HG02759 (cell line): ENCODE data around the gene OSBPL10.

ENCODE experiments used
- ATAC-seq: cut with Tn5 transposase; IDR thresholded peaks from one replicate; pipeline ENCODE4 v1.9.1; 2021; ENCODE audit warnings: mild to moderate bottlenecking, moderate library complexity; ENCODE audit not compliant: unreplicated experiment

Gene OSBPL10

DNA sequence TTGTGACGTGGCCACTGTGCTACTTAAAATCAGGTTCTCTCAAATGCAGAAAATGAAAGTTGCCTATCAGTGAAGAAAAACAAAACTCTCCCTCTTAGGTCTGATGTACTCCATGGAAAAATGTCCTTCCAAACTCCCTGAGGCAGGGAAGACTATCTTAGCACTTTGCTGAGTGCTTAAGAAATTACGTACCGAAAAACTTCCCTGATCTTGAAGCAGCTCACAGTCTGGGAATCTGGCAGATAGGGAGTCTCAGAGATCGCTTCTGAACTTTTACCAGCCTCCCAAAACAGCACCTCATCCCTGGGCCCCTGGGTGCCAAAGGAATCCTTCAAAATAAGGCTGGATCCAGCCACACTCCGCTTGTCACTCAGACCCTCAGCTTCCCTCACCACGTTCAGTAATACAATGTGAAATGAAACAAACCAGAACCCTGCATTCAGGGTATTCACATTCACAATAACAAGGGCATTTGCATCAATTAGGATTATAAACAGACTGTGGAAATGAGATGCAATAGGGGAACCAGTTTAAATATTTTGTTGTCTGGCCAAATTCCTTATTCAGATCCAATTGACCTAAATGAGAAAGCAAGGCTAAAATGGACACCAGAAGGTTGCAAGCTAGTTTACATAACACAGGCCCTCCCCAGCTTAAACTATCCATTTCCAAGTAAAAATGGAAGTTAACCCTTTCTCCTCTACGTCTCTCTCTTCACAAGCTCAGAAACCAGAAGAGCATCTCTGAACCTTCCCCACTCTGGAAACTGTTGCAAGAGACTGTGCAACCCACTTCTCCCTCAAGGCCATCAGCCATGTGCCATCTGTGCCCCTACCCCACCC lies 20.9 kb downstream of the OSBPL10 start:
- ATAC-seq = peak; percentile 42

DNA sequence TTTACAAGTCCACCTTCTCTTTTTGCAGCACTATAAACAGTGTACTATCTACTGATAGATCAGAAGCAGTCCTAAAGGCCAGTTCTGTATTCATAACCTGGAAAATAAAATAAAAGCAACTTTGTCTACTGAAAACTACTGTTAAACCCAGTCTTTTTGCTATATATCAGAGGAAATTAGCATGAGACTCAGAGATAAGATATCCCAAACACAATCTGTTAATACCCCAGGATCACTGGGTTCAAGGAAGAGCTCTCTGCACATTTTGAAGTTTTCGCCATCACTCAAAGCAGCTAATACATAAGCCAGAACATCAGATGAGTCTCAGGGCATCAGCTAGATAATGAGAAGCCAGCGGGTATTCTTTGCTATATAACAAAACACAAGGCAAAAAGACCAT lies 21.8 kb downstream of the OSBPL10 start:
- ATAC-seq = no peak

DNA sequence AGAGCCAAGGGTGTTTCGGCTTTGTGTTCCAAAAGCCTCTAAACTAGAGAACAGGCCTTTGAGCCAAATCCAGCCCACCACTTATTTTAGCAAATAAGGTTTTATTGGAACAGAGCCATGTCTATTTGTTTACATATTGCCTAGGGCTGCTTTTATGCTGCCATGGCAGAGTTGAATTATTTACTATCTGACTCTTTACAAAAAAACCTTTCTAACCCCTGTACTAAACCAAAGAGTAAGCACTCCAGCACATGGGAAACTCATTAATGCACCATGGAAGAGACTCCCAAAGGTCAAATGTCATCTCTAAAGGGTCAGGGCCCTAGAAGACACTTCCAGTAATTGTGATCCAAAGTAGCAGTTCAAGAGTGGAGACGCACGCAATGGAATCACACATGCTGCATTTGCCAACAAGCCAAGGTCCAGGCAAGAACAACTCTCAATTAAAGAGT lies 22.3 kb downstream of the OSBPL10 start:
- ATAC-seq = no peak

DNA sequence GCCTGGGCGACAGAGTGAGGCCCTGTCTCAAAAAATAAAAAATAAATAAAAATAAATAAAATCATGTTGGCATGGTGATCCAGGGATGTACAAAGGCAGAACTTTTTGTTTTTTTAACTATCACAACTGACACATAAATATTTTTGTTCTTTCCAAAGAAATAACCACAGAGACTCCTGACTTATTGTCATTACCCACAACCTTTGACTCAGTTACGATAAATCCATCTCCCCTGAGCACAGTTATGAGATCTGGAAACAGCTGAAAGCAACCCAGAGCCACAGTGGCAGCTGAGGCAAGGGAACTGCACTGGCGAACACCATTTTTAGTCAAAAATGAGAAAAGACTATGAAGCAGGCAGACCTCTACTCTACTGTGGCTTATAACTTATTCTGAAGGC lies 24.0 kb downstream of the OSBPL10 start:
- no peak for ATAC-seq

DNA sequence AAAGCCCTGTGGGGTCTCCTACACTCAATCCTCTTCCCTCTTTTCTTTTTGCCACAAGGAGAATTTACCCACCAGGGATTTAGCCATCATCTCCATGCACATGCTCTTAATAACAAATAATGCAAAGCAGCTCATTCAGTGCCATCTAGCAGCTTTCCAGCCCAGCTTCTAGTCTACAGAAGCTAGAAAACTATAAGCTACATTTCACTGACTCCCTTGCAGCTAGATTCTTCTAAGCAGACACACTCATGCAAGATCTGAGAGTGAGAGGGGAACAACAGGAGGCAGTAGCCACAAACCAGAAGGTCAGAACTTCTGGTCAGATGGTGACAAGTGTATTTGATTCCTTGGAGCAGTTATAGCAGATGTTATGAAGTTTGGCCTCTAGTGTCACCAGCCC lies 25.5 kb downstream of the OSBPL10 start:
- no peak for ATAC-seq

DNA sequence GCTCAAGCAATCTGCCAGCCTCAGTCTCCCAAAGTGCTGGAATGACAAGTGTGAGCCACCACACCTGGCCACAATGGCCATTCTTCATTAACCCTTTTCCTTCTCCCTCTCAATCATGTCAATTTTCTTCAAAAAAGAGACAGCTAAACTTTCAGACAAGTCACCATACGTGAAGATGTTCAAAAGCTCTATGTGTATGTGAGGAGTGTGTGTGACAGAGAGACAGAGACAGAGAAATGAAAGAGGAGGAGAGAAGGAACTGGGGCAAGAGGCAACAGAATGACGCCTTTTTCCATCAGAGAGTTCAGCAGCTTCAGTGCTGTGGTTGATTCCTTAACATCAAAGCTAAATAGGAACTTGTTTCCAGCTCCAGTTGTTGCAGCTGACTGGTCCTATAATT lies 27.4 kb downstream of the OSBPL10 start:
- no peak for ATAC-seq

DNA sequence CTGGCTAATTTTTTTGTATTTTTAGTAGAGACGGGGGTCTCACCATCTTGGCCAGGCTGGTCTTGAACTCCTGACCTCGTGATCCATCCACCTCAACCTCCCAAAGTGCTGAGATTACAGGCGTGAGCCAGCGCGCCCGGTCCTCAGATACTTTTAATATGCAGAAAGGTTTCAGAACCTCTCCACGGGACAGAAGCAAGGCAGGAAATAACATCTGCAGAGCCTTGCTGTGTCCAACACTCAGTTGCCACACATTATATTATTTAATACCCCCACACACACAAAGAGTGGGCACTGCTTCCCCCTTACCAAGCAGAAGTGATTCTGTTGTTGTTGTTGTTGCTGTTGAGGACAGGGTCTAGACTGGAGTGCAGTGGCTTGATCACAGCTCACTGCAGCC lies 28.0 kb downstream of the OSBPL10 start:
- ATAC-seq = no peak

DNA sequence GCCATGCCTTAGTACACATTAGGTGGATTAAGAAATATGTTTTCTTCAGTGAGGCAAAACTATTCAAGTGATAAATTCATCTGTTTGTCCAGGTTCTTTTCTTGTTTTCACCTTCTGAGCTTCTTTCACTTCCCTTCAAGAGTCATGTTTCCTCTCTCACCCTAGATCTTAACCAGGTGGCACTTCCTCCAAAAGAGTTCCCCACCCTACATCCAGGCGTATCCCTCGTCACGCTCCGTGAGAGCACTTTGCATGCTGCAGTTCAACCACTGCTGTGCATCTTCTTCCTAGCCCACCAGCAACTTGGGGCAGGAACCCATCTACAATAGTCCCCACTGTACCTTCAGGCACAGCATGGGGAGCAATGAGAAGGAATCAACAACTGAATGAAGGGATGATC lies 28.9 kb downstream of the OSBPL10 start:
- peak; percentile 87 for ATAC-seq

DNA sequence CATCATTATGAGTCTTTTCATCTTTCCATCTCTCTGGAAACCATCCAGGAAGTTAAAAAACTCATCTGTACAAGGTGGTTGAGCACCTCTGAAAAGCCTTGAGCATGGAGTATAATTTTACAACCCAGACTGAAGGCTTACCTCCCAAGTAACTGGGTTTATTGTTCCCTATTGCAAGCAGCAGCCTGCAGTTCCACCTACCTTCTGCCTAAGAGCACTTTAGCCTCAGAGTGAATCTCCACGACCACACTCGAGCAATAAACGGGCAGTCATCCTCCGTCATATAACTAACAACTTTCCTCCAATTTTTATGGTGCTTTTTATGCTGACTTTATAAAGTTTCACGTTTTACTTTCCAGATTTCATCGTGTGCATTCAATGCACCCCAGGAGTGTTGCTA lies 32.8 kb downstream of the OSBPL10 start:
- ATAC-seq = no peak

DNA sequence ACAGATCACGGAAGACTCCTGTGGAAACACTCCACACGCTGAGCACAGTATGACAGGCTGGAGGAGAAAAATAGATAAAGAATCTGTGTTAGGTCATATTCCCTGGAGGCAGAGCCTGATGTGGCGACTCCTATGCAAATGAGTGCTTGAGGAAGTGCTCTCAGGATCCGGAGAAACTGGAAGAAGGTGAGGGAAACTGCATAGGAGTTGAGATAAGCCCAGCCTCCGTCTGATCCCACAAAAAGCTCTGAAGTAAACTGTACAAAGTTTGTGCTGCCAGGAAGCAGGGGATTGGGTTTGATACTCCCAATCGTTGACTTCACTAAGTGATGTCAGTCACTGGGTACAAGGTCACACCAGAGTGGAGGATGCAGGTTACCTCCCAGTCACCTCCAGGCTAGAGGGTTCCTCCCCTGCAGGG lies 33.4 kb downstream of the OSBPL10 start:
- ATAC-seq = no peak

DNA sequence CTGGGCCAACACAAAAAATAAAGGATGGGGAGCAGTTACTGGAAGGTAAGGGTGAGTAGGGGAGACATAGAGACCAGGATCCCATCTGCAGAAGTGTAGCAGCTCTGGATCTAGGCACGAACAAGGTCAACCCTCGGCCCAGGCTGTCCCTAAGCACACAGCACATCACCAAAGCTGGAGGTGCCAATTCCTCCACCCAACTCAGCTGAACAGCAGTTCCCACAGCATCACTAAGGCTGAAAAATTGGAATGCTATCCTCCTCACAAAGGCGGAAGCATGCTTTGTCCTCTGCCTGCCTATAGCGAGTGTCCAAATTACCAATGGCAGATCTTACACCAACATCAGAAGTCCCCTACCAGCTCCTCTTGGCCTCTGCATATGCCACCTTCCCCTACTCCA lies 33.9 kb downstream of the OSBPL10 start:
- ATAC-seq = no peak

DNA sequence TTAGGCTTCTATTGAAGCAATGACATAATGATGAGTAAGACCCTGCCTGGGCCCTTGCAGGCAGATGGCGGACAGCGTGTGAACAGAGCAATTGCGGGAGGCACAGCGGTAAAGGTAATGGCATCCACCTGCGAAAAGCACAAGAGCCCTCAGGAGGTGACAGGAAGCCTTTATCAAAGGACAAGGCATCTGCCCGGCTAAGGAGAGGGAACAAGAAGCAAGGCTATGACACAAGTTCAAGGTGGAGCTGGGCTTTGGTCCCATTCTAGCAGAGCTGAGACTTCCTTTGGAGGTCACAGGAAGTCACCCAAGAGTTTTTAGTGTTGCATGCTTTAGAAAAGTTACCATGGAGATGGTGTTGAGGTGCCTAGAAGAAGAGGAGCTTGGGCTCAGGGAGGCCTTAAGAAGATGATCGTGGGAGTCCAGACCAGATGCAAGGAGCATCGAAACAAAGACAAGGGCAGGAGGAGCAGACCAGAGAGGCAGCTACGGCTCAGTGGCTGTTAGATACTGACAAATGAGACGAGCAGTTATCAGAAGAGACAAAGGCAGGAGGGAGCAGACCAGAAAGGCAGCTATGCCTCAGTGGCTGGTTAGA lies 34.5 kb downstream of the OSBPL10 start:
- ATAC-seq = no peak

DNA sequence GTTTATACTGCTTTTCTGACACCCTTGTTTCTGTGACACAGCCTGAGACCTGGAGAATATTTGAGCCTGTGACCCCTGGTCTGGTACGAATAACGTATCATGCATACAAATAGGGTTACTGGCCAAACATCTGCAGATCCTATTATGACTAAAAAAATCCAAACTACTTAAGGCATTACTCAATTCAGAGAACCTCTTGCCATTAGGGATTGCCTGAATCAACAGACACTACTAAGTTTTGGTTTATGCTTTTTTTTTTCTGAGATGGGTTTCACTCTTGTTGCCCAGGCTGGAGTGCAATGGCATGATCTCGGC lies 35.4 kb downstream of the OSBPL10 start:
- peak; percentile 5 for ATAC-seq

DNA sequence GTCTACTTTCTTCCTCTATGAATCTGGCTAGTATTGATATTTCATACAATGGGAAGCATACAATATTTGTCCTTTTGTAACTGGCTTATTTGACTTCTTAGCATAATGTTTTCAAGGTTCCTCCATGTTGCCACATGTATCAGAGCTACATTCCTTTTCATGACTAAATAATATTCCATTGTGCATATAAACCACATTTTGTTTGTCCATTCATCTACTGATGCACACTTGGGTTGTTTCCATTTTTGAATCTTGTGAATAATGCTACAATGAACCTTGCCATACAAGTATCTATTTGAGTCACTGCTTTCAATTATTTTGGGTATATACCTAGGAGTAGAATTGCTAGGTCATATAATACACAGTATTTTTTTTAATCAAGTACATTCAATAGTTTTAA lies 38.0 kb downstream of the OSBPL10 start:
- ATAC-seq = no peak

DNA sequence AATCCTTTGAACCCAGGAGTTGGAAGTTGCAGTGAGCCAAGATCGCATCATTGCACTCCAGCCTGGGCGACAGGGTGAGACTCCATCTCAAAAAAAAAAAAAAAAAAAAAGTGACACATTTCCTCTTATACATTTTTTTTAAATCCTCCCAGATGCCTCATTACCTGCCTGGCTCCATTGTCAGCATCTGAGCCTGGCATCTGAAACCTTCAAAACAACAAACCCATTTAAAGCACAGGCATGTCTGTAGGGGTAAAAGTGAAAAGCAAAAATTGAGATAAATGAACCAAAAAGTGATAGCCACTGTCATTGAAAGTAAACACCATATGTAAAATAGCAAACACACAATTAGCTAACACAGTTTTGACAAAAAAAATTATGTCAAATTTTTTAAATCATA lies 38.6 kb downstream of the OSBPL10 start:
- no peak for ATAC-seq

DNA sequence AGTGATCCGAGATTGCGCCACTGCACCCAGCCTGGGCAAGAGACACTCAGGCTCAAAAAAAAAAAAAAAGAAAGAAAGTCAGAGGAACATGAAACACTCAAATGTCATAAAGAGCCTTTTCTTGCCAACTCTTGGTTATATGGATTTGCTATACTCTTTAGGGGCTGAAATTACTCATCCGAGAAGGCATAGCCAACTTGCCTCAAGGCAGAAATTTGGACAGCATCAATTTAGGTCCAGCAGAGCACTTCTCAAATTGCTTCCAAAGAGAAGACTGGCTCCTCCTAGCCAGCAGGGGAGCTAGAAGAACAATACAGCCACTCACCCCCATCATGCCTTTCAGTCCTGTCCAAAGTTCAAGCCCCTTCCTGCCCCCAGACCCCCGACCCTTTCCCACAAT lies 43.8 kb downstream of the OSBPL10 start:
- no peak for ATAC-seq

DNA sequence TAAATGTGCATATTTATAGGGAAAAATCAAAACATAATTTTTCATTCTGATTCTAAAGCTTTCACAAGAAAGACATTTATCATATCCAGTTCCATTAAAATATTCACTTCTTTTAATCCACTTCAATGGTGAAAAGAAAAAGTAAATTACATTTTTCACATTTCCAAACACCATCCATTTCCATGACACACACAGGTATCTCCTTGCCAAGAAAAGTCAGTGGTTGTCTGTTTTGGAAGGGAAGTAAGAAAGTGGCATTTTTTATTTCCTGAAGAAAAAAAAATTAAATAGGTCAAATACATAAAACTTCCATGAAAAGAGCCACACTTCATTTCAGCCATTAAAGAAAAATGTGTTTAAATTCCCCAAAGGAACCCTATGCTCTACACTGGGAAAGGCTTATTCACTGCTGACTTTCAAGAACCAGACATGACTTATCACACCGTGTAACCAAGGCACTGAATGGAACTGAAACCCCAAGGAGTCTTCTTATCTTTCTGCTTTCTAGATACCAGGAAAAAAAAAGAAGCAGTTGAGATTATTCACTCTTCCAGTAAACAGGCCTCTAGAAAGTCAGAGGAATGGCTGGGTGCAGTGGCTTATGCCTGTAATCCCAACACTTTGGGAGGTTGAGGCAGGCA lies 44.5 kb downstream of the OSBPL10 start:
- ATAC-seq = no peak

DNA sequence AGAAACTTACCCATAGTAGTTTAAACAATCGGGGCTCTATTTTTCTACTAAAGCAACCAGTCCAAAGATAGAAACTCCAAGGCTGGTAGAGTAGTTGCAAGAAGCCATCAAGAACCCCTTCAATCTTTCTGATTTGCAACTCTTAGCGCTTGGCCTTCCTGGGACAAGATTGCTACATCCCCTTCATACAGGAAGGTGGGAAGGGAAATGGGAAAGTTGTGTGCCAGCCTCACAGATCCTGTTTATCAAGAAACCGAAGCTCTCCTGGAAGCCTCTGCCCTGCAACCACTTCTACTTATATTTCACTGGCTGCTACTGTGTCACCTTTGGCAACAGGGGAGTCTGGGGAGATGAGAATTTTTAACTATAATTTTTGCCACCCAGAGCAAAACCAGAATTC lies 46.2 kb downstream of the OSBPL10 start:
- no peak for ATAC-seq

DNA sequence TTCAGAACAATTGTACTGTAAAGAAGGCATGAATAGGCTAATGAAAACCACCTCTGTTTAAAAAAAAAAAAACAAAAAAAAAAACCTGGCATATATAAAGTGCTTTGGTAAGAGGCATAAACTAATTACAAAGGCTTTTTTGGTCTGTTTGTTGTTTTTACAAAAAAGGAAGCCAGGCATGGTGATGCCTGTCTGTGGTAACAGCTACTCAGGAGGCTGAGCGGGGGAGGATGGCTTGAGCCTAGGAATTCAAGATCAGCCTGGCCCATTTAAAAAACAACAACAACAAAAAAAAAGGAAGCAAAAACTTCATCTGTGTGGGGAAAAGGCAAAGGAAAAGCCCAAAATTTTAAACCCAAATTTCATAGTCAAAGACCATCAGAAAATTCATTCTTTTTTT lies 47.0 kb downstream of the OSBPL10 start:
- ATAC-seq = no peak

DNA sequence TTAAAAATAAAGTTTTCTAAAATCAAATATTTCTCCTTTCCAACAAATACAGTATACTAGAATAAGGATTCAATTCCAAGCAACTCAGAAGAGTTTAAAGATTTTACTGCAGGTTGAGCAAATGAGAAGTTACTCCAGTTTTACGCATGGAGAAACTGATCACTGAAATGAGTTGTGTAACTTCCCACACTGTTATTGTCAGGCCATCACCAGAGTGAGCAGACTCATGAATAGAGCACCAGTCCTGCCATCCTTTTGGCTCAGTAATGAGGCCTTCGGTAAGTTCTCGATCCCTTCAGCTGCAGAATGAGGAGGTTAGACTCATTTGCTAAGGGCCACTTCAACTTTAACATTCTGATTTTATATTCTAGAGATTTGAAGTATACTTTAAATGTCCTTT lies 48.1 kb downstream of the OSBPL10 start:
- no peak for ATAC-seq

DNA sequence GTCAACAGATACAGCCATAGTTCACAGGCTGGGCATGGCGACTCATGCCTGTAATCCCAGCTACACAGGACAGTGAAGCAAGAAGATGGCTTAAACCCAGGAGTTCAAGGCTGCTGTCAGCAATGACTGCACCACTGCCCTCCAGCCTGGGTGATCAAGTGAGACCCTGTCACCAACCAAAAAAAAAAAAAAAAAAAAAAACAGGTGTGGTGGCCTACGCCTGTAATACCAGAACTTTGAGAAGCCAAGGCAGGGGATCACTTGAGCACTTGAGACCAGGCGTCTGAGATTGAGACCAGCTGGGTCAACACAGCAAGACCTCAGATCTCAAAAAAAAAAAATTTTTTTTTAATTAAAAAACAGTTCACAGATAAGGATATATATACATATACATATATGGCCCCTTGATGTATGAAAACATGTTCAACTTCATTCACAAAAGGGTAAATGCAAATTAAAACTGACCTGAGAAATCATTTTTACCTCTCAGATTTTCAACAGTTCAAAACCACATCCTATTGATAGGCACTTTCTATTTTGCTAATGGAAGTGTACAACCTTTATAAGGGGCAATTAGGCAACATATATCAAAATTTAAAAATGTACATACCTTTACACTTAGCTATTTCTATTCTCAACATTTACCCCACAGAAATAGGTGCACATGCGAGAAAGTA lies 51.1 kb downstream of the OSBPL10 start:
- ATAC-seq = no peak

DNA sequence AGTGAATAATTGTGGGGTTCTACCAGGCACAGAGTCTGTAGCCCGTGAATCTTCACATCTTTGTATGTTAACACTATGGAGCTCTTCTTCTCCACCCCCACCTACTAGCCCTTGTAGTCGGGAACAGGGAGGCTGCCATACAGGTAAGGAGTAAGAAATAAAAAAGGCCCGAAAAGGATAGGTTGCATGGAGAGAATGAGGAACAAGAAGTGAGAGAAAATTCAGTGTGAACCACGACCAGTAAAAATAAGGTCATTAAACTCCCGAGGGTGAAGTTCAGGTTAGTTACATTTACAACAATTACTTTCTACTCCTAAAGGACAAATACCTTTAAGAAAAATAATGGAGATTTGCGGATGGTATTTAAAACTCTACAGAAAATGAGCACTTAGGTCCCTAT lies 53.3 kb downstream of the OSBPL10 start:
- ATAC-seq = no peak
